ENCODE data around the gene PLCXD1. TPM values are rescaled to one million over a fixed set of nuclear protein-coding genes. Genes with fewer than 3 reads are reported as not detected.

The PLCXD1 gene
- total and polyA plus RNA-seq, 9 donors: 2.6 to 19.4 (median 11.8) TPM

DNA sequence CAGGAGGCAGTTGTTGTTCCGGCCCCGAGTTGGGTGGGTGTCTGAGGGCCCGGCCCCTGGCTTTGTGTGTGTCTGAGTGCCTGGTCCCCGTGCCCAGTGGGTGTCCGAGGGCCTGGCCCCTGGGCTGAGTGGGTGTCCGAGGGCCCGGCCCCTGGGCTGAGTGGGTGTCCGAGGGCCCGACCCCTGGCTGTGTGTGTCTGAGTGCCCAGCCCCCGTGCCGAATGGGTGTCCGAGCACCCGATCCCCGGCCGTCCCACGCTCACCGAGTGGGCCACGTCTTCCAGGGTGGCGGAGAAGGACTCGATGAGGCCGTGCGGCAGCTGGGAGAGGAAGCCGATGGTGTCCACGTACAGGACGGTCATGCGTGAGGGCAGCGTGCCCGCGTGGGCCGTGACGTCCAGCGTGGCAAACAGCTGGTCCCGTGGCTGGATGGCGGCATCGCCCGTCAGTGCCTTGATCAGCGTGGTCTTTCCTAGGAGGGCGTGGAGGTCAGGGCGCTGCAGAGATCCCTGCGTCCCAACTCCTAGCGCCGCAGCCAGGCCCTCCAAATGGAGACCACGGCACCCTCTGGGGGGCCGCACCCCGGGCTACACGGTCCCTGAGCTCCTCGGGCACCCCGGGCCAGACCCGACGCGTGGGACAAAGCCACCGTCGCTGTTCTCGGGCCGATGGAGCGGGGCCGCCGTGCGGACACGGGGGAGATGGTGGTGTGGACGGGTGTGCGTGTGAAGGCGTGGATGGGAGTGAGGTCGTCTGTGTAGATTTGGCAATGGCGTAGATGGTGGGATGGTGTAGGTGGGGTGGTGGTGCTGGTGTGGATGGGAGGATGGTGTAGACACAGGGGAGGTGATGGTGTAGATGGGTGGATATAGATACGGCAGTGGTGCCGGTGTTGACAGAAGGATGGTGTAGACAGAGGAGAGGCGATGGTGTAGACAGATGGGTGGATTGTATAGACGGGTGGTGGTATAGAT is 30.3 kb downstream of the PLCXD1 start:
- TF ChIP-seq, protein P1, sequence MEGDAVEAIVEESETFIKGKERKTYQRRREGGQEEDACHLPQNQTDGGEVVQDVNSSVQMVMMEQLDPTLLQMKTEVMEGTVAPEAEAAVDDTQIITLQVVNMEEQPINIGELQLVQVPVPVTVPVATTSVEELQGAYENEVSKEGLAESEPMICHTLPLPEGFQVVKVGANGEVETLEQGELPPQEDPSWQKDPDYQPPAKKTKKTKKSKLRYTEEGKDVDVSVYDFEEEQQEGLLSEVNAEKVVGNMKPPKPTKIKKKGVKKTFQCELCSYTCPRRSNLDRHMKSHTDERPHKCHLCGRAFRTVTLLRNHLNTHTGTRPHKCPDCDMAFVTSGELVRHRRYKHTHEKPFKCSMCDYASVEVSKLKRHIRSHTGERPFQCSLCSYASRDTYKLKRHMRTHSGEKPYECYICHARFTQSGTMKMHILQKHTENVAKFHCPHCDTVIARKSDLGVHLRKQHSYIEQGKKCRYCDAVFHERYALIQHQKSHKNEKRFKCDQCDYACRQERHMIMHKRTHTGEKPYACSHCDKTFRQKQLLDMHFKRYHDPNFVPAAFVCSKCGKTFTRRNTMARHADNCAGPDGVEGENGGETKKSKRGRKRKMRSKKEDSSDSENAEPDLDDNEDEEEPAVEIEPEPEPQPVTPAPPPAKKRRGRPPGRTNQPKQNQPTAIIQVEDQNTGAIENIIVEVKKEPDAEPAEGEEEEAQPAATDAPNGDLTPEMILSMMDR (IDR thresholded peaks at IDR 0.05): no peak
- no peak for TF ChIP-seq POLR2A (IDR thresholded peaks at IDR 0.05)
- no peak overlapping the region for H3K27ac ChIP-seq
- whole genome bisulfite sequencing, 3 donors: 95% methylated on average over 67 to 69 of the region's 69 CpGs
- H3K27me3 ChIP-seq: no peaks in the 10 kb centered on the region
- intact Hi-C loops (cut with DNase I): no loop called here
- no peaks in the 10 kb centered on the region for H3K9me3 ChIP-seq
- no peak overlapping the region for H3K4me3 ChIP-seq
- no peaks in the 10 kb centered on the region for H3K36me3 ChIP-seq
- peak in 3 of 5 donors; percentile 20 to 38 (median 31) for DNase-seq
- no peaks in the 10 kb centered on the region for H3K4me1 ChIP-seq (ENCODE audit: insufficient read depth)

DNA sequence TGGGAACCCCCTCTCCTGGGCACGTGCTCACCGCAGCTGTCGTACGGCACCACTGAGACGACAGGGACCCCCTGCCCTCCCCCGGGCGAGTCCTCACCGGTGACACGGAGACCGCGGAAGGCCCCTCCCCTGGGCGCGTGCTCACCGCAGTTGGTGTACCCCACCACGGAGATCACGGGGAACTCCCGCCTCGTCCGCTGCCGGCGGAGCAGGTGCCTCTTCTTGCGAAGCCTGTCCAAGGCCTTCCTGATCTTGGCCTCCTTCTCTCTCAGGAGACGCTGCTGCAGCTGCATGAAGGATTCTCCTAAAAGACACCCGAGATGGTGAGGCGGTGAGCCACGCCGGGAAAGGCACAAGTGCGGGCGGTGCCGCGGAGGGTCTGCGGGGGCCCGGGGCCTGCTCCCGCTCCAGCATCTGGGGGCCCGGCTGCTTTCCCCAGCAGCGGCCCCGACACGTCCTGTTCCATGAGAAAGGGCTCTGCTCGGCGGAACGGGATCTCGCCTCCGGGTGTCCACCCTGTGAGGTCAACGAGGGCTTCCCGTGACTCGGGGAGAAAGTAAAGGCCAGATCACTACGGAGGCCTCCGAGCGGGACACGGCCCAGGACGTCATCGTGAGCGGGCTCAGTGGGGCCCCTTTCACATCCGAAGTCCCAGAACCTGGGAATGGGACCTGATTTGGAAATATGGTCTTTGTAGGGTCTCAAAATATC is 31.6 kb downstream of the PLCXD1 start:
- TF ChIP-seq EP300 (IDR thresholded peaks at IDR 0.05): no peak
- no peak for TF ChIP-seq POLR2A (IDR thresholded peaks at IDR 0.05)
- TF ChIP-seq, protein P1 (IDR thresholded peaks at IDR 0.05): no peak
- Histone ChIP-seq H3K27me3 (no peaks in the 10 kb centered on the region), H3K9me3 (no peaks in the 10 kb centered on the region), H3K4me1 (ENCODE audit: insufficient read depth) (peaks cover 1% of the 10 kb centered on the region), H3K27ac (no peak overlapping the region), H3K4me3 (no peak overlapping the region), H3K36me3 (no peaks in the 10 kb centered on the region)
- intact Hi-C loops (cut with DNase I): no loop called here
- 87 to 95% (median 93%) methylated on average over 54 of the region's 54 CpGs for WGBS, 3 donors
- DNase-seq: peak in 2 of 5 donors; percentile 23 to 38

DNA sequence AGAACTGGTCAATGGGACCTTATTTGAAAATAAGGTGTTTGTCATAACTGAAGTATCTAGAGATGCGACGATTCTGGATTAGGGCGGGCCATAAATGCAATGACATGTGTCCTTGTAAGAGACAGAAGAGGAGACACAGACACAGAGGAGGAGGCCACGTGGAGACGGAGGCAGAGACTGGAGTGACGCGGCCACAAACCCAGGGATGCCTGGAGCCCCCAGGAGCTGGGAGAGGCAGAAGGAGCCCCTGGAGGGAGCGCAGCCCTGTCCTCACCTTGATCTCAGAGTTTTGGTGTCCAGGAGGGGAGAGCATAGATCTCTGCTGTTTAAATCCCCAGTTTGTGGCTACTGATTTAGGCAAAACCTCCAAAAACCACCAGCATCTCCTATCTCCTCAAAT is 32.4 kb downstream of the PLCXD1 start:
- intact Hi-C loops (cut with DNase I): no loop called here
- Histone ChIP-seq H3K27ac (no peak overlapping the region), H3K4me3 (no peak overlapping the region), H3K9me3 (no peaks in the 10 kb centered on the region), H3K4me1 (ENCODE audit: insufficient read depth) (peaks cover 1% of the 10 kb centered on the region), H3K36me3 (no peaks in the 10 kb centered on the region), H3K27me3 (no peaks in the 10 kb centered on the region)
- TF ChIP-seq EP300 (IDR thresholded peaks at IDR 0.05) (no peak), POLR2A (IDR thresholded peaks at IDR 0.05) (no peak)
- TF ChIP-seq, protein P1 (IDR thresholded peaks at IDR 0.05): no peak
- peak in 1 of 5 donors; percentile 9 for DNase-seq
- WGBS, 3 donors: 81 to 97% (median 90%) methylated on average over 8 of the region's 8 CpGs

DNA sequence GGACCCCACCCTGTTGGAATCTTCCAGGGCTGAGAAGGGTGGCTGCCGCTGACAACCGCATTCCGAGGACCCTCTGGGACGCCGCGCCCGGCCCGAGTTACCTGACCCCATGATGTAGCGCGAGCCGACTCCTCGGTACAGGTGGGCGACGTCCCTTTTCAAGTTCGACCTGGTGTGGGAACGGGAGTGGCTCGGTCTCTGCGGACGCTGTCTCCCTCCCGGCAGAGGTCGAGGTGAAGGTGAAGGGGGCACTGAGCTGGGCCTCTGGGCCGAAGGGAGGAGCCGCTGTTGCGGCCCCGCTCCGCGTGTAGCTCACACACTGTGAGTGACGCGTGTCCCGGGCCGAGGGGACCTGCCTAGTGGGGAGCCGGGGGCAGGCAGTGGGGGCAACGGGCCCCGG is 32.9 kb downstream of the PLCXD1 start:
- DNase-seq: peak in 1 of 5 donors; percentile 25
- 91 to 96% (median 96%) methylated on average over 34 of the region's 34 CpGs for WGBS, 3 donors
- H3K27me3 ChIP-seq: no peaks in the 10 kb centered on the region

More for the DNA sequence above, 32.9 kb downstream of the PLCXD1 start:
- no peaks in the 10 kb centered on the region for H3K36me3 ChIP-seq
- H3K9me3 ChIP-seq: no peaks in the 10 kb centered on the region
- no peak overlapping the region for H3K4me3 ChIP-seq
- intact Hi-C loops (cut with DNase I): no loop called here
- TF ChIP-seq EP300 (IDR thresholded peaks at IDR 0.05): no peak
- no peak for TF ChIP-seq POLR2A (IDR thresholded peaks at IDR 0.05)
- TF ChIP-seq, protein P1 (IDR thresholded peaks at IDR 0.05): no peak
- no peak overlapping the region for H3K27ac ChIP-seq
- peaks cover 1% of the 10 kb centered on the region for H3K4me1 ChIP-seq (ENCODE audit: insufficient read depth)

Measured in ovary (tissue), 9 donors.